ENCODE data around the gene MANBA. TPM values are rescaled to one million over a fixed set of nuclear protein-coding genes. Genes with fewer than 3 reads are reported as not detected.

MANBA gene
- total RNA-seq, 1 donor from 2014 or later = 35.8 TPM

DNA sequence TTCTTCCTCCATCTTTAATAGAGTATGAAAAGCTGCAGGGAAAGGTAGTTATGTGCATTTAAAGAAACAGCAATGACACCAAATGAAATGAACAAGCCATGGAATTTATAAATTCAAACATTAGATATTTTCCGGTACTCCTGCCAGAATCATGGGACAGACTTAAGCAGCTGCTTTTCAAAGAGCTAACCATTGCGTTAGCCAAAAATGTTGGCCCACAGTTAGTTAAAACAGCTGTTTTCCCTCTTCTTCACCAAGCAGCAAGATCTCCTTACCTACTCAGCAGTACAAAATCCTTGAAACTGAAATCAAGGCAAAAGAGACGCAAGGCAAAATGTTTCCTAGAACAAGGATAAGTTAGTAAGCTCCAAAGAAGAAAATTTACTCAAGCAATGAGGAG lies 64.0 kb downstream of the MANBA start:
- H3K4me3 ChIP-seq = no peak overlapping the region
- H3K27me3 ChIP-seq = no peaks in the 10 kb centered on the region
- no peak overlapping the region for H3K27ac ChIP-seq
- no peaks in the 10 kb centered on the region for H3K36me3 ChIP-seq
- no peak for TF ChIP-seq POLR2A (IDR thresholded peaks at IDR 0.05)
- TF ChIP-seq, protein P1, sequence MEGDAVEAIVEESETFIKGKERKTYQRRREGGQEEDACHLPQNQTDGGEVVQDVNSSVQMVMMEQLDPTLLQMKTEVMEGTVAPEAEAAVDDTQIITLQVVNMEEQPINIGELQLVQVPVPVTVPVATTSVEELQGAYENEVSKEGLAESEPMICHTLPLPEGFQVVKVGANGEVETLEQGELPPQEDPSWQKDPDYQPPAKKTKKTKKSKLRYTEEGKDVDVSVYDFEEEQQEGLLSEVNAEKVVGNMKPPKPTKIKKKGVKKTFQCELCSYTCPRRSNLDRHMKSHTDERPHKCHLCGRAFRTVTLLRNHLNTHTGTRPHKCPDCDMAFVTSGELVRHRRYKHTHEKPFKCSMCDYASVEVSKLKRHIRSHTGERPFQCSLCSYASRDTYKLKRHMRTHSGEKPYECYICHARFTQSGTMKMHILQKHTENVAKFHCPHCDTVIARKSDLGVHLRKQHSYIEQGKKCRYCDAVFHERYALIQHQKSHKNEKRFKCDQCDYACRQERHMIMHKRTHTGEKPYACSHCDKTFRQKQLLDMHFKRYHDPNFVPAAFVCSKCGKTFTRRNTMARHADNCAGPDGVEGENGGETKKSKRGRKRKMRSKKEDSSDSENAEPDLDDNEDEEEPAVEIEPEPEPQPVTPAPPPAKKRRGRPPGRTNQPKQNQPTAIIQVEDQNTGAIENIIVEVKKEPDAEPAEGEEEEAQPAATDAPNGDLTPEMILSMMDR (IDR thresholded peaks at IDR 0.05) = no peak
- TF ChIP-seq POLR2AphosphoS5 (IDR thresholded peaks at IDR 0.05; ENCODE audit: insufficient read depth in 1 of 2, low read depth in 1 of 2) = no peak
- no peaks in the 10 kb centered on the region for H3K9me3 ChIP-seq
- no peaks in the 10 kb centered on the region for H3K4me1 ChIP-seq
- intact Hi-C loops (cut with DNase I) = no loop called here
- DNase-seq (ENCODE audit: extremely low spot score in 2 of 2) = no peak

DNA sequence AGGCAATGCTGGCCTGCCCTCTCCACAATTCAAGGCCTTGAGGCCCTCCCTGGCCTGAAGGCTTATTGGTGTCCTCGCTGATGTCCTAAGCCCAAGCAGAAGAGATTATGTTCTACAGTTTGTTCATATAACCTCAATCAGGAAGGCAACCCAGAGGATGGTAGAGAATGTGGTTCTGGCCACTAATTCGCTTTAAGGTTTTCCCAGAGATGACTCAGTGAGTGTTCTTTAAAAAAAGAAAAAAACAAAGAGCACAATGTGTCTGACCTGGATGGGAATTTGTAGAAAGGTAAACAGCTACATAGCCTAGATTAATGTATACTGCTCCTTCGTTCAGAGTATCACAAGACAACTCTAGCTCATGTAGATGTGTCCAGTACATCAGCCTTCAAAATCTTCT lies 66.0 kb downstream of the MANBA start:
- no peaks in the 10 kb centered on the region for H3K4me1 ChIP-seq
- no peaks in the 10 kb centered on the region for H3K36me3 ChIP-seq
- TF ChIP-seq POLR2AphosphoS5 (IDR thresholded peaks at IDR 0.05; ENCODE audit: insufficient read depth in 1 of 2, low read depth in 1 of 2) (no peak), POLR2A (IDR thresholded peaks at IDR 0.05) (no peak)
- TF ChIP-seq, protein P1 (IDR thresholded peaks at IDR 0.05) = no peak
- H3K27me3 ChIP-seq = no peaks in the 10 kb centered on the region
- no peak overlapping the region for H3K27ac ChIP-seq
- DNase-seq (ENCODE audit: extremely low spot score in 2 of 2) = no peak
- intact Hi-C loops (cut with DNase I) = no loop called here
- H3K4me3 ChIP-seq = no peak overlapping the region
- H3K9me3 ChIP-seq = no peaks in the 10 kb centered on the region

DNA sequence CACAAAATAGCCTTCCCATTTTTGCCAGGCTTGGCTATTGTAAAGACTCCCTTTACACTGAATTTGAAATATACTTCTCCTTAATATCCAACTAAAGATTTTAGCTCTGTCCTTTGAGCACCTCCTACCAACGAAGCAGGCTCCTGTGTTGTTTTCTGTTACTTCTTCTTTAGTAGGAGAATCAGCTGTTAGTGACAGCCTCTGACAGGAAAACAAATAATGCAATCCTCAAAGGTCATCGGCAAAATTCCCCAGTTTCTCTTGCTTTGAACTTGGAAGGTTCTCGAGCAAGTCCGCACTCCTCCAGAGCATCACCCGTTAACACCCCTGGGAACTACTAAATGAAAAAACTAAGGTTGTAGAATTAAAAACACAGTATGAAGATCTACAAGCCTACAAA lies 66.9 kb downstream of the MANBA start:
- TF ChIP-seq POLR2AphosphoS5 (IDR thresholded peaks at IDR 0.05; ENCODE audit: insufficient read depth in 1 of 2, low read depth in 1 of 2) = no peak
- TF ChIP-seq, protein P1 (IDR thresholded peaks at IDR 0.05) = no peak
- no peak for TF ChIP-seq POLR2A (IDR thresholded peaks at IDR 0.05)
- Histone ChIP-seq H3K36me3 (no peaks in the 10 kb centered on the region), H3K9me3 (no peaks in the 10 kb centered on the region), H3K4me3 (no peak overlapping the region), H3K4me1 (no peaks in the 10 kb centered on the region), H3K27me3 (no peaks in the 10 kb centered on the region), H3K27ac (no peak overlapping the region)
- intact Hi-C loops (cut with DNase I) = no loop called here
- no peak for DNase-seq (ENCODE audit: extremely low spot score in 2 of 2)

DNA sequence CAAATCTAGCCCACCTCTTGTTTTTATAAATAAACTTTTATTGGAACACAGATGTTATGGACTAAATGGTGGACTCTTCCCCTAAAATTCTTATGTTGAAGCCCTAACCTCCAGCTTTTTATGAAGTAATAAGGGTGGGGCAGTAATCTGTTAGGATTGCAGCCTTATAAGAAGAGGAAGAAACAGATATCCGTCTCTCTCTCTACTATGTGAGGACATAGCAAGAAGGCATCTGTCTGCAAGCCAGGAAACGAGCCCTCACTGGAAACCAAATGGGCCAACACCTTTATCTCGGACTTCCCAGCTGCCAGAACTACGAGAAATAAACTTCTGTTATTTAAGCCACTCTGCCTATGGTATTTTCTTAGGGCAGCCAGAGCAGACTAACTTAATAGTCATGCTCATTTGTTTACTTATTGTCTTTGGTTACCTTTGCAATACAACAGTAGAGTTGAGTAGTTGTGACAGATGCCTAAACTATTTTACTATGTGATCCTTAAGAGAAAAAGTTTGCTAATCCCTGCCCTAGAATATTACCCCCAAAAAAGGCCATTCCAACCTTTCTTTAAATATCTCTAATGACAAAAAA lies 67.4 kb downstream of the MANBA start:
- Histone ChIP-seq H3K4me1 (no peaks in the 10 kb centered on the region), H3K9me3 (no peaks in the 10 kb centered on the region), H3K36me3 (no peaks in the 10 kb centered on the region), H3K27me3 (no peaks in the 10 kb centered on the region), H3K4me3 (no peak overlapping the region), H3K27ac (no peak overlapping the region)
- TF ChIP-seq, protein P1 (IDR thresholded peaks at IDR 0.05) = no peak
- no peak for TF ChIP-seq POLR2AphosphoS5 (IDR thresholded peaks at IDR 0.05; ENCODE audit: insufficient read depth in 1 of 2, low read depth in 1 of 2)
- TF ChIP-seq POLR2A (IDR thresholded peaks at IDR 0.05) = no peak
- DNase-seq (ENCODE audit: extremely low spot score in 2 of 2) = no peak
- intact Hi-C loops (cut with DNase I) = no loop called here

DNA sequence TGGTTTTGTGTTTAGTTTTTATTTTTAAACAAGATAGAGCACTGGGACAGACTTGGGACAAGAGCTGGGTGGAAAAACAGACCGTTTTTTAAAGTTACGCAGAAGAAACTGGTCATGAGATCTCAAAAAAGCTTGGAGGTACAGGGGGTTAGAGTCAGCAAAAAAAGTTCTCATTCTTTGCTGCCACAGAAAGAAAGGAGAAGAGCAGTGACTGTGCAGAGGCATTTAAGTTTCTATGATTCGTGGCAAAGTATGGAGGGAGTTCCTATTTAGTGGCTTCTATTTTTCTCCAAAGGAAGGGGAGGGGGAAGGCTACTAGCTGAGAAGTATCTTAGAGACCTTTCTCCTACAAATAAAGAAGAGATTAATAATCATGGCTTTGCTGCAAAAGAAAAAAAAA lies 68.3 kb downstream of the MANBA start:
- H3K36me3 ChIP-seq = no peaks in the 10 kb centered on the region
- no peak overlapping the region for H3K27ac ChIP-seq
- H3K4me3 ChIP-seq = no peak overlapping the region
- DNase-seq (ENCODE audit: extremely low spot score in 2 of 2) = no peak
- no peaks in the 10 kb centered on the region for H3K4me1 ChIP-seq
- intact Hi-C loops (cut with DNase I) = no loop called here
- H3K9me3 ChIP-seq = no peaks in the 10 kb centered on the region
- no peaks in the 10 kb centered on the region for H3K27me3 ChIP-seq
- TF ChIP-seq, protein P1 (IDR thresholded peaks at IDR 0.05) = no peak
